HEK293 (cell line): Measurements from ENCODE around the gene BABAM1.

Experiments
- CTCF ChIA-PET: fragments of 350-600 bp; formaldehyde crosslinking; extraction: SDS; loops from one replicate; lab custom pipeline; 2021; ENCODE audit warnings: antibody characterized with exemption; lab: Yijun Ruan, JAX
- POLR2A ChIA-PET: fragments of 300-600 bp; formaldehyde crosslinking; extraction: SDS; loops from one replicate; lab custom pipeline; 2020; ENCODE audit warnings: antibody characterized with exemption, inconsistent platforms; lab: Yijun Ruan, JAX
- H3K27ac ChIP-seq: fragments of 200-500 bp; sonication (Bioruptor generic); 2 replicates; pipeline ENCODE4 v1.5.1; 2014; ENCODE audit warnings: low read depth, low read length, control low read depth, inconsistent platforms; ENCODE audit errors: extremely low read depth
- H3K36me3 ChIP-seq, 2 experiments: fragments of 200-500 bp in 1 of 2; sonication (Bioruptor generic) in 1 of 2; 1 replicate in 1 of 2; 2 replicates in 1 of 2; pipeline ENCODE4 v1.5.1; 2014 to 2017; ENCODE audit warnings: inconsistent platforms in 2 of 2, low read length in 2 of 2; ENCODE audit not compliant: control insufficient read depth in 2 of 2, insufficient read depth in 1 of 2
- H3K4me1 ChIP-seq: fragments of 200-500 bp; sonication (Bioruptor generic); 2 replicates; pipeline ENCODE4 v1.5.1; 2014; ENCODE audit warnings: mild to moderate bottlenecking, low read length, inconsistent platforms; ENCODE audit not compliant: control insufficient read depth, insufficient read depth
- H3K4me3 ChIP-seq: 2 replicates; pipeline ENCODE4 v1.5.1; 2011; ENCODE audit warnings: low read depth, mild to moderate bottlenecking, control low read depth, low read length, moderate library complexity
- H3K9me3 ChIP-seq: fragments of 200-500 bp; sonication (Bioruptor generic); 2 replicates; pipeline ENCODE4 v1.5.1; 2014; ENCODE audit warnings: low read depth, low read length, inconsistent platforms; ENCODE audit not compliant: control insufficient read depth, insufficient read depth
- BCL11A ChIP-seq: fragments of 450-650 bp; formaldehyde crosslinking; IDR thresholded peaks from 2 replicates; pipeline ENCODE4 v1.5.1; 2016; ENCODE audit warnings: low read depth, missing biosample characterization, missing genetic modification characterization
- CTCF ChIP-seq: fragments of 450-650 bp; formaldehyde crosslinking; IDR thresholded peaks from 2 replicates; pipeline ENCODE4 v1.5.1; 2016; ENCODE audit warnings: missing biosample characterization, missing genetic modification characterization
- HOXD13 ChIP-seq: sonication (generic); formaldehyde crosslinking; IDR thresholded peaks from 2 replicates; pipeline ENCODE4 v1.8.0; 2022; ENCODE audit warnings: missing genetic modification reagents, borderline replicate concordance
- SP7 ChIP-seq: fragments of 450-650 bp; formaldehyde crosslinking; IDR thresholded peaks from 2 replicates; pipeline ENCODE4 v1.5.1; 2016; ENCODE audit warnings: missing biosample characterization, missing genetic modification characterization
- TRIM28 ChIP-seq: IDR thresholded peaks from 2 replicates; pipeline ENCODE4 v1.6.1; 2011; ENCODE audit warnings: low read length, control low read depth, borderline replicate concordance
- ZNF114 ChIP-seq: fragments of 450-650 bp; formaldehyde crosslinking; IDR thresholded peaks from 2 replicates; pipeline ENCODE4 v1.5.0; 2017; ENCODE audit warnings: missing biosample characterization, missing genetic modification characterization
- ZNF132 ChIP-seq: fragments of 450-650 bp; formaldehyde crosslinking; IDR thresholded peaks from 2 replicates; pipeline ENCODE4 v1.5.1; 2017; ENCODE audit warnings: missing biosample characterization, missing genetic modification characterization, borderline replicate concordance
- ZNF18 ChIP-seq: fragments of 450-650 bp; formaldehyde crosslinking; IDR thresholded peaks from 2 replicates; pipeline ENCODE4 v1.5.1; 2016; ENCODE audit warnings: missing biosample characterization, missing genetic modification characterization
- ZNF223 ChIP-seq: fragments of 450-650 bp; formaldehyde crosslinking; IDR thresholded peaks from 2 replicates; pipeline ENCODE4 v1.5.1; 2016; ENCODE audit warnings: missing biosample characterization, missing genetic modification characterization
- ZNF416 ChIP-seq: fragments of 450-650 bp; formaldehyde crosslinking; IDR thresholded peaks from 2 replicates; pipeline ENCODE4 v1.5.1; 2016; ENCODE audit warnings: missing biosample characterization, missing genetic modification characterization
- ZNF645 ChIP-seq: fragments of 450-650 bp; formaldehyde crosslinking; IDR thresholded peaks from 2 replicates; pipeline ENCODE4; 2016; ENCODE audit warnings: missing biosample characterization, missing genetic modification characterization
- ZNF701 ChIP-seq: fragments of 450-650 bp; formaldehyde crosslinking; IDR thresholded peaks from 2 replicates; pipeline ENCODE4 v1.5.1; 2016; ENCODE audit warnings: missing biosample characterization, missing genetic modification characterization
- ZSCAN30 ChIP-seq: fragments of 450-650 bp; IDR thresholded peaks from 2 replicates; pipeline ENCODE4 v1.5.1; 2018; ENCODE audit warnings: missing biosample characterization, mild to moderate bottlenecking, missing genetic modification characterization, moderate library complexity
- TF ChIP-seq, protein P1 (sequence below): fragments of 450-650 bp; formaldehyde crosslinking; IDR thresholded peaks from 2 replicates; pipeline ENCODE4 v1.5.1; 2016; ENCODE audit warnings: missing biosample characterization, missing genetic modification characterization, borderline replicate concordance
- TF ChIP-seq, protein P2 (sequence below): fragments of 450-650 bp; formaldehyde crosslinking; IDR thresholded peaks from 2 replicates; pipeline ENCODE4 v1.5.1; 2016; ENCODE audit warnings: missing biosample characterization, missing genetic modification characterization
- TF ChIP-seq, protein P3 (sequence below): fragments of 450-650 bp; formaldehyde crosslinking; IDR thresholded peaks from 2 replicates; pipeline ENCODE4 v1.5.1; 2016; ENCODE audit warnings: missing biosample characterization, missing genetic modification characterization
- TF ChIP-seq, protein P4 (sequence below): fragments of 450-650 bp; formaldehyde crosslinking; IDR thresholded peaks from 2 replicates; pipeline ENCODE4 v1.5.1; 2016; ENCODE audit warnings: missing biosample characterization, missing genetic modification characterization
- TF ChIP-seq, protein P5 (sequence below): fragments of 450-650 bp; formaldehyde crosslinking; IDR thresholded peaks from 2 replicates; pipeline ENCODE4 v1.5.1; 2016; ENCODE audit warnings: missing biosample characterization, missing genetic modification characterization

The BABAM1 gene

DNA sequence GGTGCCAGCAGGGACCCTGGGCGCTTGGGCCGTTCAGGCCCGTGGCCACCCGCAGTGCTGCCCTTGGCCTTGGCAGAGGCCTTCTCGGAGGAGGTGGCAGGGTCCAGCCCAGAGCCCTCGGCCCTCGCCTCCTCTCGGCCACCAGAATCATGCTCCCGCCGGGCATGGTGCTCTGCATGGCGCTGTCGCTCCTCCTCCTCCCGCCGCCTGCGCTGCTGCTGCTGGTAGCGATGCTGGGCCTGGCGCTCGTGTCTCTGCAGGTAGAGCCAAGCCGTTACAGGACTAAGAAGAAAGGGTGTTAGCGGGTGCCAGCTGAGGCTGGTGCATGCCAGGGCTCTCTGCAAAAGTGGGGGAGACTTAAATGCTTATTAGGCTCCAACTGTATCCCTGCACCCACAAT is 57.9 kb downstream of the BABAM1 start:
- TF ChIP-seq, protein P1, sequence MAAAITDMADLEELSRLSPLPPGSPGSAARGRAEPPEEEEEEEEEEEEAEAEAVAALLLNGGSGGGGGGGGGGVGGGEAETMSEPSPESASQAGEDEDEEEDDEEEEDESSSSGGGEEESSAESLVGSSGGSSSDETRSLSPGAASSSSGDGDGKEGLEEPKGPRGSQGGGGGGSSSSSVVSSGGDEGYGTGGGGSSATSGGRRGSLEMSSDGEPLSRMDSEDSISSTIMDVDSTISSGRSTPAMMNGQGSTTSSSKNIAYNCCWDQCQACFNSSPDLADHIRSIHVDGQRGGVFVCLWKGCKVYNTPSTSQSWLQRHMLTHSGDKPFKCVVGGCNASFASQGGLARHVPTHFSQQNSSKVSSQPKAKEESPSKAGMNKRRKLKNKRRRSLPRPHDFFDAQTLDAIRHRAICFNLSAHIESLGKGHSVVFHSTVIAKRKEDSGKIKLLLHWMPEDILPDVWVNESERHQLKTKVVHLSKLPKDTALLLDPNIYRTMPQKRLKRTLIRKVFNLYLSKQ (tag by site-specific recombination): no peak
- TF ChIP-seq, protein P2, sequence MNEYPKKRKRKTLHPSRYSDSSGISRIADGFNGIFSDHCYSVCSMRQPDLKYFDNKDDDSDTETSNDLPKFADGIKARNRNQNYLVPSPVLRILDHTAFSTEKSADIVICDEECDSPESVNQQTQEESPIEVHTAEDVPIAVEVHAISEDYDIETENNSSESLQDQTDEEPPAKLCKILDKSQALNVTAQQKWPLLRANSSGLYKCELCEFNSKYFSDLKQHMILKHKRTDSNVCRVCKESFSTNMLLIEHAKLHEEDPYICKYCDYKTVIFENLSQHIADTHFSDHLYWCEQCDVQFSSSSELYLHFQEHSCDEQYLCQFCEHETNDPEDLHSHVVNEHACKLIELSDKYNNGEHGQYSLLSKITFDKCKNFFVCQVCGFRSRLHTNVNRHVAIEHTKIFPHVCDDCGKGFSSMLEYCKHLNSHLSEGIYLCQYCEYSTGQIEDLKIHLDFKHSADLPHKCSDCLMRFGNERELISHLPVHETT (tag by site-specific recombination): no peak
- TF ChIP-seq ZSCAN30 (tag by site-specific recombination): no peak
- no peak for TF ChIP-seq ZNF132 (tag by site-specific recombination)
- TF ChIP-seq ZNF701: no peak
- no peak for TF ChIP-seq ZNF416 (tag by site-specific recombination)
- TF ChIP-seq, protein P3, sequence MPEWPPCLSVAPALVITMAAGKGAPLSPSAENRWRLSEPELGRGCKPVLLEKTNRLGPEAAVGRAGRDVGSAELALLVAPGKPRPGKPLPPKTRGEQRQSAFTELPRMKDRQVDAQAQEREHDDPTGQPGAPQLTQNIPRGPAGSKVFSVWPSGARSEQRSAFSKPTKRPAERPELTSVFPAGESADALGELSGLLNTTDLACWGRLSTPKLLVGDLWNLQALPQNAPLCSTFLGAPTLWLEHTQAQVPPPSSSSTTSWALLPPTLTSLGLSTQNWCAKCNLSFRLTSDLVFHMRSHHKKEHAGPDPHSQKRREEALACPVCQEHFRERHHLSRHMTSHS (tag by site-specific recombination): no peak
- no peak for TF ChIP-seq SP7 (tag by site-specific recombination)
- TF ChIP-seq, protein P4, sequence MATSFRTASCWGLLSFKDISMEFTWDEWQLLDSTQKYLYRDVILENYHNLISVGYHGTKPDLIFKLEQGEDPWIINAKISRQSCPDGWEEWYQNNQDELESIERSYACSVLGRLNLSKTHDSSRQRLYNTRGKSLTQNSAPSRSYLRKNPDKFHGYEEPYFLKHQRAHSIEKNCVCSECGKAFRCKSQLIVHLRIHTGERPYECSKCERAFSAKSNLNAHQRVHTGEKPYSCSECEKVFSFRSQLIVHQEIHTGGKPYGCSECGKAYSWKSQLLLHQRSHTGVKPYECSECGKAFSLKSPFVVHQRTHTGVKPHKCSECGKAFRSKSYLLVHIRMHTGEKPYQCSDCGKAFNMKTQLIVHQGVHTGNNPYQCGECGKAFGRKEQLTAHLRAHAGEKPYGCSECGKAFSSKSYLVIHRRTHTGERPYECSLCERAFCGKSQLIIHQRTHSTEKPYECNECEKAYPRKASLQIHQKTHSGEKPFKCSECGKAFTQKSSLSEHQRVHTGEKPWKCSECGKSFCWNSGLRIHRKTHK: no peak
- no peak for TF ChIP-seq HOXD13 (CRISPR knock-in tag)
- no peak for TF ChIP-seq ZNF18 (tag by site-specific recombination)
- no peak for TF ChIP-seq BCL11A (tag by site-specific recombination)
- TF ChIP-seq ZNF223: no peak
- no peak for TF ChIP-seq CTCF (tag by site-specific recombination)
- no peak for TF ChIP-seq TRIM28
- TF ChIP-seq, protein P5, sequence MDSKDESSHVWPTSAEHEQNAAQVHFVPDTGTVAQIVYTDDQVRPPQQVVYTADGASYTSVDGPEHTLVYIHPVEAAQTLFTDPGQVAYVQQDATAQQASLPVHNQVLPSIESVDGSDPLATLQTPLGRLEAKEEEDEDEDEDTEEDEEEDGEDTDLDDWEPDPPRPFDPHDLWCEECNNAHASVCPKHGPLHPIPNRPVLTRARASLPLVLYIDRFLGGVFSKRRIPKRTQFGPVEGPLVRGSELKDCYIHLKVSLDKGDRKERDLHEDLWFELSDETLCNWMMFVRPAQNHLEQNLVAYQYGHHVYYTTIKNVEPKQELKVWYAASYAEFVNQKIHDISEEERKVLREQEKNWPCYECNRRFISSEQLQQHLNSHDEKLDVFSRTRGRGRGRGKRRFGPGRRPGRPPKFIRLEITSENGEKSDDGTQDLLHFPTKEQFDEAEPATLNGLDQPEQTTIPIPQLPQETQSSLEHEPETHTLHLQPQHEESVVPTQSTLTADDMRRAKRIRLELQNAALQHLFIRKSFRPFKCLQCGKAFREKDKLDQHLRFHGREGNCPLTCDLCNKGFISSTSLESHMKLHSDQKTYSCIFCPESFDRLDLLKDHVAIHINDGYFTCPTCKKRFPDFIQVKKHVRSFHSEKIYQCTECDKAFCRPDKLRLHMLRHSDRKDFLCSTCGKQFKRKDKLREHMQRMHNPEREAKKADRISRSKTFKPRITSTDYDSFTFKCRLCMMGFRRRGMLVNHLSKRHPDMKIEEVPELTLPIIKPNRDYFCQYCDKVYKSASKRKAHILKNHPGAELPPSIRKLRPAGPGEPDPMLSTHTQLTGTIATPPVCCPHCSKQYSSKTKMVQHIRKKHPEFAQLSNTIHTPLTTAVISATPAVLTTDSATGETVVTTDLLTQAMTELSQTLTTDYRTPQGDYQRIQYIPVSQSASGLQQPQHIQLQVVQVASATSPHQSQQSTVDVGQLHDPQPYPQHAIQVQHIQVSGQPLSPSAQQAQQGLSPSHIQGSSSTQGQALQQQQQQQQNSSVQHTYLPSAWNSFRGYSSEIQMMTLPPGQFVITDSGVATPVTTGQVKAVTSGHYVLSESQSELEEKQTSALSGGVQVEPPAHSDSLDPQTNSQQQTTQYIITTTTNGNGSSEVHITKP (tag by site-specific recombination): no peak
- TF ChIP-seq ZNF114 (tag by site-specific recombination): no peak
- TF ChIP-seq ZNF645 (tag by site-specific recombination): no peak
- TF ChIP-seq, all 188 proteins: peak for 0
- no peak overlapping the region for H3K4me3 ChIP-seq
- H3K27ac ChIP-seq: no peak overlapping the region
- H3K4me1 ChIP-seq: no peaks in the 10 kb centered on the region
- no peaks in the 10 kb centered on the region for H3K9me3 ChIP-seq
- ChIA-PET CTCF (interaction anchor here (0.7 kb wide), 1 partner anchor 20 kb away, joined by 3 read pairs; no protein-coding TSS in a partner anchor), POLR2A (interaction anchor here (2.2 kb wide), 1 partner anchor 16 kb away, joined by 12 read pairs; the partner anchor contains the start of gene DDA1)
- peaks cover 0 to 31% of the 10 kb centered on the region in 2 experiments; a peak in 2 of 3 replicates for H3K36me3 ChIP-seq
